Caco-2 (cell line): ENCODE results near the gene TMC7. TPM values are rescaled to one million over a fixed set of nuclear protein-coding genes. Genes with fewer than 3 reads are reported as not detected.

ENCODE experiments used
- BruUV-seq: library from RNA; stranded (reverse); fragments of 400-500 nt; replicated peaks from 2 replicates; lab custom pipeline; 2021; lab: Mats Ljungman, UMichigan
- CTCF ChIA-PET: fragments of 300-600 bp; sonication (Branson Sonifier 250); formaldehyde crosslinking; loops from one replicate; lab custom pipeline; 2022; ENCODE audit warnings: antibody characterized with exemption; lab: Charles Lee
- POLR2A ChIA-PET: fragments of 300-600 bp; sonication (Branson Sonifier 250); formaldehyde crosslinking; loops from one replicate; lab custom pipeline; 2022; ENCODE audit warnings: antibody characterized with exemption; lab: Charles Lee
- DNase-seq, 2 experiments: peaks; one replicate each; pipeline versions ENCODE4 v3.0.0 to v3.0.0-alpha.2; 2020 to 2022
- H3K27me3 ChIP-seq: replicated peaks from 2 replicates; pipeline ENCODE4 v1.6.0; 2011; ENCODE audit warnings: low read length; ENCODE audit not compliant: control insufficient read depth, insufficient read depth
- H3K36me3 ChIP-seq: 2 replicates; pipeline ENCODE4 v1.5.1; 2011; ENCODE audit warnings: low read length; ENCODE audit not compliant: control insufficient read depth, insufficient read depth
- H3K4me1 ChIP-seq: fragments of 250-450 bp; sonication (Bioruptor Pico); 2 replicates; pipeline ENCODE4 v1.5.1; 2020; ENCODE audit warnings: mild to moderate bottlenecking
- H3K4me3 ChIP-seq: 2 replicates; pipeline ENCODE4 v1.5.1; 2011; ENCODE audit warnings: low read depth, mild to moderate bottlenecking, control low read depth, low read length
- H3K9me3 ChIP-seq: fragments of 250-450 bp; sonication (Bioruptor Pico); 2 replicates; pipeline ENCODE4 v1.5.1; 2020; ENCODE audit warnings: mild to moderate bottlenecking, moderate library complexity
- H3K27ac Mint-ChIP-seq: one replicate; pipeline ENCODE4 v1.8.0; 2022; ENCODE audit warnings: mixed read lengths; ENCODE audit not compliant: unreplicated experiment
- H3K27me3 Mint-ChIP-seq: one replicate; pipeline ENCODE4 v1.8.0; 2022; ENCODE audit warnings: mixed read lengths; ENCODE audit not compliant: insufficient read depth, unreplicated experiment
- H3K36me3 Mint-ChIP-seq: one replicate; pipeline ENCODE4 v1.8.0; 2022; ENCODE audit warnings: mild to moderate bottlenecking, mixed read lengths; ENCODE audit not compliant: insufficient read depth, unreplicated experiment
- H3K4me1 Mint-ChIP-seq: one replicate; pipeline ENCODE4 v1.8.0; 2022; ENCODE audit warnings: low read depth, mixed read lengths; ENCODE audit not compliant: unreplicated experiment
- H3K4me3 Mint-ChIP-seq: one replicate; pipeline ENCODE4 v1.8.0; 2022; ENCODE audit warnings: mild to moderate bottlenecking, moderate library complexity, mixed read lengths; ENCODE audit not compliant: unreplicated experiment
- H3K9me3 Mint-ChIP-seq: one replicate; pipeline ENCODE4 v1.8.0; 2022; ENCODE audit warnings: mixed read lengths; ENCODE audit not compliant: unreplicated experiment
- intact Hi-C: fragments of 100-400 bp; cut with micrococcal nuclease; formaldehyde crosslinking; loops from one replicate; pipeline ENCODE4 v1.10.0; 2022; ENCODE audit not compliant: unreplicated experiment
- total RNA-seq: library from RNA; stranded (reverse); gene quantifications from 2 replicates; pipeline ENCODE4 v1.2.3, GENCODE V29; 2022
- TF ChIP-seq, protein P1 (sequence below), 2 experiments: fragments of 200-600 bp in 1 of 2; IDR thresholded peaks; 1 replicate in 1 of 2; 2 replicates in 1 of 2; pipeline versions ENCODE4 v1.5.1 to v1.8.0; 2011 to 2022; ENCODE audit warnings: antibody characterized with exemption in 1 of 2, control low read depth in 1 of 2, inconsistent platforms in 1 of 2, low read depth in 1 of 2, low read length in 1 of 2, mild to moderate bottlenecking in 1 of 2, moderate library complexity in 1 of 2; ENCODE audit not compliant: insufficient read depth in 1 of 2, severe bottlenecking in 1 of 2, unreplicated experiment in 1 of 2

Gene TMC7
- total RNA-seq, 1 experiment from 2014 or later: 4.0 TPM

DNA sequence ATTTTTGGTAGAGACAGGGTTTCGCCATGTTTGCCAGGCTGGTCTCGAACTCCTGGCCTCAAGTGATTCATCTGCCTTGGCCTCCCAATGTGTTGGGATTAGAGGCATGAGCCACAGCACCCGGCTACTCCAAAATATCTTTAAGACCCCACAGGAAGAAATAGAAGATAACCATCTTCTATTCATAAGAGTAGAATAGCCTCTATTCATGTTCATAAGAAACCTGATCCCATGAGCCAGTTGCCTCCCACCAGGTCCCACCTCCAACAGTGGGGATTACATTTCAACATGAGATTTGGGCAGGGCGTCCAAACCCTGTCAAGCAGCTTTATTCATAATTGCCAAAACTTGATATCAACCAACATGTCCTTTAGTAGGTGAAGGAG, 13.9 kb upstream of the TMC7 start:
- Mint-ChIP-seq H3K36me3 (no peaks in the 10 kb centered on the region), H3K4me3 (no peak overlapping the region), H3K27me3 (no peaks in the 10 kb centered on the region), H3K27ac (no peak overlapping the region), H3K4me1 (peaks cover 12% of the 10 kb centered on the region), H3K9me3 (no peaks in the 10 kb centered on the region)
- Histone ChIP-seq H3K4me1 (peaks cover 7% of the 10 kb centered on the region; the same call in 1 of the 2 replicates), H3K36me3 (no peaks in the 10 kb centered on the region), H3K9me3 (no peaks in the 10 kb centered on the region), H3K4me3 (no peak overlapping the region), H3K27me3 (no peaks in the 10 kb centered on the region)
- CTCF ChIA-PET: no interaction called here
- POLR2A ChIA-PET: interaction anchor here (0.6 kb wide), 1 partner anchor 11 kb away, joined by 6 read pairs; no protein-coding TSS in a partner anchor
- no TSS peak for BruUV-seq
- intact Hi-C loops: loop anchor here (2.0 kb wide), 2 partner anchors 43 to 169 kb away; partner anchors contain the start of genes ARL6IP1 and SMG1
- TF ChIP-seq, protein P1, sequence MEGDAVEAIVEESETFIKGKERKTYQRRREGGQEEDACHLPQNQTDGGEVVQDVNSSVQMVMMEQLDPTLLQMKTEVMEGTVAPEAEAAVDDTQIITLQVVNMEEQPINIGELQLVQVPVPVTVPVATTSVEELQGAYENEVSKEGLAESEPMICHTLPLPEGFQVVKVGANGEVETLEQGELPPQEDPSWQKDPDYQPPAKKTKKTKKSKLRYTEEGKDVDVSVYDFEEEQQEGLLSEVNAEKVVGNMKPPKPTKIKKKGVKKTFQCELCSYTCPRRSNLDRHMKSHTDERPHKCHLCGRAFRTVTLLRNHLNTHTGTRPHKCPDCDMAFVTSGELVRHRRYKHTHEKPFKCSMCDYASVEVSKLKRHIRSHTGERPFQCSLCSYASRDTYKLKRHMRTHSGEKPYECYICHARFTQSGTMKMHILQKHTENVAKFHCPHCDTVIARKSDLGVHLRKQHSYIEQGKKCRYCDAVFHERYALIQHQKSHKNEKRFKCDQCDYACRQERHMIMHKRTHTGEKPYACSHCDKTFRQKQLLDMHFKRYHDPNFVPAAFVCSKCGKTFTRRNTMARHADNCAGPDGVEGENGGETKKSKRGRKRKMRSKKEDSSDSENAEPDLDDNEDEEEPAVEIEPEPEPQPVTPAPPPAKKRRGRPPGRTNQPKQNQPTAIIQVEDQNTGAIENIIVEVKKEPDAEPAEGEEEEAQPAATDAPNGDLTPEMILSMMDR (IDR thresholded peaks at IDR 0.05; ENCODE audit: insufficient read depth in 1 of 2, low read depth in 1 of 2, low read length in 1 of 2, severe bottlenecking in 1 of 2, unreplicated experiment in 1 of 2): no peak
- no peak for DNase-seq

GRCh38 chr16:18975109-18975508, 8.6 kb upstream of the TMC7 start:
- Mint-ChIP-seq H3K4me1 (no peaks in the 10 kb centered on the region), H3K36me3 (no peaks in the 10 kb centered on the region), H3K4me3 (no peak overlapping the region), H3K27me3 (no peaks in the 10 kb centered on the region), H3K9me3 (no peaks in the 10 kb centered on the region), H3K27ac (no peak overlapping the region)
- Histone ChIP-seq H3K36me3 (no peaks in the 10 kb centered on the region), H3K9me3 (no peaks in the 10 kb centered on the region), H3K27me3 (no peaks in the 10 kb centered on the region), H3K4me3 (no peak overlapping the region), H3K4me1 (peaks cover 7% of the 10 kb centered on the region; the same call in 1 of the 2 replicates)
- CTCF ChIA-PET: interaction anchor here (0.6 kb wide), 1 partner anchor 108 kb away, joined by 3 read pairs; no protein-coding TSS in a partner anchor
- intact Hi-C loops: no loop called here
- POLR2A ChIA-PET: no interaction called here
- DNase-seq: no peak
- TF ChIP-seq, protein P1 (IDR thresholded peaks at IDR 0.05; ENCODE audit: insufficient read depth in 1 of 2, low read depth in 1 of 2, low read length in 1 of 2, severe bottlenecking in 1 of 2, unreplicated experiment in 1 of 2): no peak
- no TSS peak for BruUV-seq

GRCh38 chr16:18979936-18980335, 3.8 kb upstream of the TMC7 start:
- H3K9me3 Mint-ChIP-seq: no peaks in the 10 kb centered on the region
- no peak for DNase-seq
- CTCF ChIA-PET: no interaction called here
- Histone ChIP-seq H3K27me3 (no peaks in the 10 kb centered on the region), H3K4me3 (no peak overlapping the region), H3K36me3 (no peaks in the 10 kb centered on the region), H3K4me1 (no peaks in the 10 kb centered on the region), H3K9me3 (no peaks in the 10 kb centered on the region)
- no peak overlapping the region for H3K4me3 Mint-ChIP-seq
- no peaks in the 10 kb centered on the region for H3K4me1 Mint-ChIP-seq
- TF ChIP-seq, protein P1 (IDR thresholded peaks at IDR 0.05; ENCODE audit: insufficient read depth in 1 of 2, low read depth in 1 of 2, low read length in 1 of 2, severe bottlenecking in 1 of 2, unreplicated experiment in 1 of 2): no peak
- H3K27me3 Mint-ChIP-seq: no peaks in the 10 kb centered on the region
- intact Hi-C loops: no loop called here
- no peaks in the 10 kb centered on the region for H3K36me3 Mint-ChIP-seq
- POLR2A ChIA-PET: no interaction called here
- H3K27ac Mint-ChIP-seq: no peak overlapping the region
- BruUV-seq: no TSS peak
